Activated T-helper 1 cell treated with Interleukin-2 at 50 U/mL for 16 hours (primary cell): Measurements from ENCODE around the gene CCDC174.
A peak's percentile ranks its signal among the peaks of the same experiment; 100 is the strongest.
"Not testable (repeated sequence)": the region's sequence is repeated elsewhere in the genome, so short reads cannot be mapped to it uniquely, and the experiment has no call there.

Experiments
- DNase-seq: peaks from one replicate; pipeline ENCODE4 v3.0.0-alpha.2; 2020; ENCODE audit warnings: low read depth

Gene CCDC174

DNA sequence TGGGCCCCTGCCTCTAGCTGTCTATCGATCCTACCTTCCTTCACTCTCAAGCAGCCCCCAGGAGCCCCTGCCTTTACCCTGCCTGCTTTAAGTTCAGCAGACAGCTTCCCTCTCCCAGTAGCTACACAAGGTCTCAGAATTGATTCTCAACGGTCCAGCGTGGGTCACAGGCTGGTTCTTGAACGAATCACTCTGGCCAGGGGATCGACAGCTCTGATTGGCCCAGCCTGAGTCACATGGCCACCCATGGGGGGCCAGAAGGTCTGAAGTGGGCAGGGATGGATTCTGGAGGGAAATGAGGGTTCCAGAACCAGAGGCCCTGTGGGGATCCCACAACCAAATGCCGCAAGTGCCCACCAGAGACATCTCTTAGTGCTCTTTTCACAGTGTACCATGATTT lies 23.7 kb upstream of the CCDC174 start:
- DNase-seq: no peak

DNA sequence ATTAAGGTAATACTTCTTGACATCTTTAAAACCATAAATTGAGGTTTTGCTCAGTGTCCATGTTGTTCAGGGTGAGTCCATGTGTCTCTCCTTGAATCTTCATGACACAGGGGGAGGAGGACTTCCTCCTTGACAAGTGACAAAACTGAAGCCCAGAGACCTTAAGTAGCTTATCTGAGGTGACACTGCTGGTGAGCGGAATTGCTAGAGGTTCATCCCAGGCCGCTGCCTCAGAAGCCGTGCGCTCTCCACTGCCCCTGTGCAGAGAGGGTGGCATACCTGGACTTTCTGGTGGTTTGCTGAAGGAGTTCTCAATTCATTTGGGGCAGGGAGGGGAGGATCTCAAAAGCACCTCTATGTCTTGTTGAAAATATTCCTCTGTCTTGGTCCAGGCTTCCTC lies 23.2 kb upstream of the CCDC174 start:
- DNase-seq: no peak

DNA sequence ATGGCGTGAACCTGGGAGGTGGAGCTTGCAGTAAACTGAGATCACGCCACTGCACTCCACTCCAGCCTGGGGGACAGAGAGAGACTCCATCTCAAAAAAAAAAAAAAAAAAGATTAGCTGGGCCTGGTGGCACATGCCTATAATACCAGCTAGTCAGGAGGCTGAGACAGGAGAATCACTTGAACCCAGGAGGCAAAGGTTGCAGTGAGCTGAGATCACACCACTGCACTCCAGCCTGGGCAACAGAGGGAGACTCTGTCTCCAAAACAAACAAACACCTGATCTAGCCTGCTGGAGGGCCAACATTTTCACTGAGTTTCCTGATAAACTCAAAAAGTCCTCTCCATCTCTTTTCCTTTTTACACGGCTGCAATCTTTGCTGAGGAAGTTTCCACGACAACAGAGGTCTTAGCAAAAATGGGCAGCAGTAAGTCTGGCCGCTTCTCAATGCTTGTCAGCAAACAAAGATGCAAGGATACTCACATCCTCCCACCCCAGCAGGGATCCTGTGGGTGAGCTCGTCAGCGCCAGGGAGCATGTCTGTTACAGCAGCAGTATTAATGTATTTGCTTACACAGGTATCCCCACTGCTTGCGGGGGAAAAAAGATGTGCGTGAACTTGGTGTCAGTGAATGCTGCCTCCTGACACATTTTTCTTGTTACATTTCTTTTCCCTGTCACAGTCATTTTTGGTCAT lies 21.0 kb upstream of the CCDC174 start:
- DNase-seq: no peak

DNA sequence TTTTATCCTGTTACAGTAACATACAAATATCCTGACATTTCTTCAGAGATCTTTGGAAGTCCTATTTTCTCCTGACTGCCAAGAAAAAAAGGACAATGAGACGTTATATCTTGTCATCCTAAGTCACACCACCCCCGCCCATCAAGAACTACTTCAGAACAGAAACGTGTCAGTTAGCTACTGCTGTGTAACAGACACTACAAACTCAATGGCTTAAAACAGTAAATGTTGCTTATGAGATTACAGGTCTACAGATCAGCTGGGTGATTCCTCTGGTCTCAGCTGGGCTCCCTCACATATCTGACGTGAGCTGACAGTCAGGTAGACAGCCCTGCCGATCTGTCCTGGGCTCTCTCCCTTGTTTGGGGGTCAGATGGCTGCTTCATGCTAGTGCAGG lies 20.5 kb upstream of the CCDC174 start:
- DNase-seq: no peak

DNA sequence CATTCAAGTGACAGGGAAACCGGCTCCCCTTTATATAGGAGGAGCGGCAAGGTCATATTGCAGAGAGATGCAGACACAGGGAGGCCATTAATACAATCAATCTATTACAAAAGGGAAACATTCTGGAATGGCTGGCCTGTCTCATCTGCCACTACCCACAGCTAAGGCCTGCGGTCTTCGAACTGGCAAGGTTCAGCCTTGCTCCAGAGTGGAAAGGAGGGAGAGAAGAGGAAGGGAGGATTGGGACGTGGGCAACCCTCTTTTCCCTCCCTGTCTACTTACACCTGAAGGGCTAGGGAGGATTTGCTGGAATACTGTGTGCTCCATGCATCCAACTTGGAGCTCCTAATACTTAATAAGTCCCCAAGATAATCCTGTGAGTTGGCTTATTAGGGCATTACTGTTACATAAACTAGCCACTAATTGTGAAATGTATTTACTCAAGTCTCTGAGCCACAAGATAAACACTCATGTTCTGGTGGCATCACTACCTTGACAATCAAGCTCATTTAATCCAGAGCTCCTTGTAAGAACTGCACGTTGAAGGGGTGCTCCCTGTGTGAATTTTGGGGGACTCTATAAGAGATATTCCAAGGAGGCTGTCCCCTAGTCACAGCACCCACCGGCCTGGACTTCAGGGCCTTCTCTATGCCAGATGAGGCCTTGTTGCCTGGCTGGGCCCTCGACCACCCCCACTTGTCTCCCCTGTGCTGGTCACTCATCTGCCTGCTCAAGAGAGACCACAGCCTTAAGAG lies 19.7 kb upstream of the CCDC174 start:
- DNase-seq: no peak

DNA sequence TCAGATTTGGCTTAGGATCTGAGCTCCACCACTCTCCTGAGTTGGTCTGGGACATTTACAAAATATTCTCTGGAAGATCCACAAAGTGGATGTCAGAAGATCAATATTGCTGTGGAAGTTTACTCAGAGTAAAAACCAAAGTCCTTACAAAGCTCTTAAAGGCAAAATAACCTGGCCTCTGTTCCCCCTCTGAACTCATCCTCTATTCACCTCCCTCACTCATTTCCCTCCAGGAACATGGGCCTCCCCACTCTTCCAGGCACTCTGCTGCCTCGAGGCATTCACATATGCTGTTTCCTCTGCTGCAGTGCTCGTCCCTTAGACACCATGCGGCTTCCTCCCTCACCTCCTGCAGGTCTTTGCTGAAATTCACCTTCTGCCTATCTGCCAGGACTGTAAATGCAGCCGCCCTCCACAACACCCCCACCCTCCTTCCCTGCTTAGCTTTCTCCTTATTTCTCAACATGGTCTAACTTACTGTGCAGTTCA lies 19.1 kb upstream of the CCDC174 start:
- no peak for DNase-seq

DNA sequence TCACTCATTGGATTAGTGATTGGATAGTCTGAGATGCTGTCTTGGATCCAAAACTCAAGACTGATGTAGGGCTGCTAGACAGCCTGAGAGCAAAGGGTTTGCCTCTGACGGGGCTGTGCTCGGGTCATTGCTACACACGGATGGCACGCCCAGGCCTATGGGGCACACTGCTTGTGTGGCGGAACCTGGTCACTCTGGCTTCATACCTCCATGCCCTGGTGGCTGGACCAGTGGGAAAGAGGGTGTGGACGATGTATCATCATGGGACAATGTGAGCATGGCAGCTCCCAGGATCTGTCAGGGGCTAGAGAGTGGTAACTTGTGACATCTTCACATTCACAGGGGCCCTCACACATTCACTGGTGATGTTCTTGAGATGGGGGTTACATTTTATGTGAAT lies 18.1 kb upstream of the CCDC174 start:
- DNase-seq: no peak

DNA sequence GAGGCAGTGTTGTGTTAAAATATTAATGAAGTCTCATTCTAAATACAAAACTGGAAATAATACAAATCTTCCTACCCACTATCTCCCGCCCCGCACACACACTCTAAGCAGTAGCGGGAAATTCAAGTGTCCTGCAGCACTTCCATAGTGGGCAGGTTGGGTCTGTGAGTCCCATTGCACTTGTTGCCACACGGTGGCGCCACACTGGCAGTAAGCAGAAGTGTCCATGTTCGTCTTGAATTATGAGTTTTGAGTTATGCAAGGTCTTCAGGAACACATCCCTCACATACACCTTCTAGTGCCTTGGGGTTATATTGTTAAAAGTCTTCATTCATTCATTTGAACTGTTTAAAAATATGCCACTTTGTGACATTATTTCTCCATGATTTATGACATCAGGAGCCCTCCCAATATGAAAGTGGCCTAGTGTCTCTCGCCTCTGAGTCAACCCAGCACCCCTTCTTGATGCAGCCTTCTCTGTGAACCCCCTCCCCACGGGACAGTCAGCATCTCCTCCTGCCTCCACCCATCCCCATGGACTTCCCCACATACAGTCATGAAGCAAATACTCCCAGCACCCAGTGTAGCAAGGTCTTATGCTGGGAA lies 17.6 kb upstream of the CCDC174 start:
- DNase-seq: peak; percentile 27

DNA sequence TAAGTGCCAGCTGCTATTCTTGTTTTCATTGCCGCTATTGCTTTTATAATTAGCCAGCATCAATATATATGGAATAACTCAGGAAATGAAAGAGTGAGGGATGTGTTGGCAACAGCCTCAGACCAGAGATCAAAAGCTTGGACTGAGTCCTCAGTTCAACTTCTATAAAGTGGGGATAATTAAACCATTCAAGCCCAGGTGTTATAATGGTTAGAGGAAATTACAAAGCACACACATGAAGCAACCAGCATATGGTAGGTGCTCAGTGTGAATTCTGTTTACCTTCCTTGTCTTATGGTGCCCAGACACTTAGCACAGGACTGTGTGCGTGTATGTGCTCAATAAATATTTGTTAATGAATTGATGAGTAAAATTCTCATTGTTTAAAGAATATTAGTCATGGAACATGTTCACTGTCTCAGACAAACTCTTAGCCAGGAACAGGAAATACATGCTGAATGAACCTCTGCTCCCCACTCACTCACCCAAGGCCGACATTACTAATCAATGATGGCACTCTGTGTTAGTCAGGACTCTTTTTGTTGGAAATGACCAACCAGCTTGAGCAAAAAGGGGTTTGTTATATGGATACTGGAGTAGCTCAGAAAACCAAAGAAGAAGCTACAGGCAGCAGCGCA lies 16.7 kb upstream of the CCDC174 start:
- no peak for DNase-seq

DNA sequence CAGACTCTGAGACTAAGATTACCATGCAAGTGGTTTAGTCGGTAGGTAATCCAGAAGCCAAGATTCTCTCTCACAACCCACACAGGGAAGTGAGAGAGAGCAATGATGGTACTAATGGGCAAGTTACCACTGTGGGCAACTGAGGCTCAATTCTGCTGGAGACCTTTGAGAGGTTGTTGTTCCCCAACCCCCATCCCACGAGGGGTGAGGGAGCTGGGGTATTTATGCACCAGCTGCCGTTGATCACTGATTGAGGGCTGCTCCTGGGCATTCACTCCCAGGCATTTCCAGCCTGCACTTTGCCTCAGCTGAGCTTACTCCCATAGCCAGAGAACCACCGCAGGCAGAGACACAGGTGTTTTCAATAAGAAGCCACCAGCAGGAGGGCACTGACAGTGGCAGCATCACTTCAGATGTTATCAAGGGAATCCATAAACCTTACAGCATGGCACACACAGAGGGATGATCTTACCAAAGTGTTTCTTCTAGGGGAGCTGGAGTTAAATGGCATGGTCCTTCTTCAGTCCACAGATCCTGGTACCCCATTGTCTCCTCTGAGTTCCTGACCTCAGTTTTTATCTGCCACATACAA lies 15.0 kb upstream of the CCDC174 start:
- no peak for DNase-seq

DNA sequence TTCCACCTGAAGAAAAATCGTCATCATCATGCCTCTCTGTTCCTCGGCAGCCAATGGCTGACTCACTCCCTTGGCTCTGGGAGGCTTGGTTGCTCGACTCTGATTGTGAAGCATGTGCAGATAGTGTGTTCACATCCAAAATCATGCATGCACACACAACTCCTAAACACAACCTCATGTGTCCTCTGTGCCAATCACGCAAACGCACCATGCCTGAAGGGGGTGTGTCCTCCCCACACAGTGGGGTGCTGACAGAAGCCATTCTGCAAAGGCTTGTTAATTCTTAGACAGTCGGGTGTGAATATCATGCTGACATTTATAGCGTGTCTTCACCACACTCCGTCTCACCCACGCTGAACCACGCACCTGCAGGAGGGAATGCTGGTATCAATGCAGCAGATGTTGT lies 11.4 kb upstream of the CCDC174 start:
- no peak for DNase-seq

DNA sequence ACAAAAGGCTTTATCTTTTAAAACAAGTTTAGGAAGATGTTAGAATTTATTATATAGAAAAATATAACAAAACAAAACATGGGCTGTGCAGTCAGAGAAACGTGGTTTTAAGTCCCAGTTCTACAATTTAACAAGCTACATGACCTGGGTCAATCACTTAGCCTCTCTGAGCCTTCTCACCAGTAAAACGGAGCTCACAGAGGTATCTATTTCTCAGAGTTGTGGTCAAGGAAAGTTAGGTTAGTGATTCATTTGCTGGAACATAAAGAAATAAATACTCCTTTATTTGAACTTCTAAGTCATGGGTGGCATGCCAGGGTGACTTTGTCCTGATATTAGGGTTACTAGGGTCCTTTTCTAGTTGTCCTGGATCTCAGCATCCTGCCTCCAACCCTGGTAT lies 10.8 kb upstream of the CCDC174 start:
- DNase-seq: no peak

DNA sequence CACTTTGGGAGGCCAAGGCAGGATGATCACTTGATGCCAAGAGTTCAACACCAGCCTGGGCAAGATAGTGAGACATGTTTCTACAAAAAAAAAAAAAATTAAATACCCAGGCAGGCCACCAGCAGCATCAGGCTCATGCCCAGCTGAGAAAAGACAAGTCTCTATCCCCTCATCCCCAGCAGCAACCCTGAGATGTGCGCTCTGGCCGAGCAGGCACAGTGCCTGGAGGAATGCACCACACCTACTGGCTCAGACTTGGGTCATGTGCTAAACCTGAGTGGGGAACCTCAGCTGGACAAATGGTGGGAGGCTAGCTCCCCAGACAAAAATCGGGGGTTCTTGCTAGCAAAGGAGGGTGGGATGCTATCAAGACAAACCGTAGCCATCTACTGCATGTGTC lies 10.2 kb upstream of the CCDC174 start:
- DNase-seq: no peak

DNA sequence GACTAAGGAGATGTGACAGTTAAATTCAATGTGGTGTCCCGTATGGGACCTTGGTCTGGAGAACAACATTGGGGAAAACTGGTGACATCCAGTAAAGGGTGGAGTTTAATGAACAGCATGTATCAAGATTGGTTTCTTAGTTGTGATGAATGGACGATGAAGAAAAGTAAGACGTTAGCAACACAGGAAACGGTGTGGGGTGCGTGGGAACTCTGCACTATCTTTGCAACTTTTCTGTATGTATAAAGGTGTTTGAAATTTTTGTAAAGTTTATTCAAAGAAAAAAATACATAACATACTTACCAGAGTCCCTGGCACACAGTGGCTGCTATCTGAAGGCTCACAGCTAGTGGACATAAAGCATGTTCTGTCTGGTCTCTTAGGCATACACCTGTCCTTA lies 6.1 kb upstream of the CCDC174 start:
- no peak for DNase-seq

DNA sequence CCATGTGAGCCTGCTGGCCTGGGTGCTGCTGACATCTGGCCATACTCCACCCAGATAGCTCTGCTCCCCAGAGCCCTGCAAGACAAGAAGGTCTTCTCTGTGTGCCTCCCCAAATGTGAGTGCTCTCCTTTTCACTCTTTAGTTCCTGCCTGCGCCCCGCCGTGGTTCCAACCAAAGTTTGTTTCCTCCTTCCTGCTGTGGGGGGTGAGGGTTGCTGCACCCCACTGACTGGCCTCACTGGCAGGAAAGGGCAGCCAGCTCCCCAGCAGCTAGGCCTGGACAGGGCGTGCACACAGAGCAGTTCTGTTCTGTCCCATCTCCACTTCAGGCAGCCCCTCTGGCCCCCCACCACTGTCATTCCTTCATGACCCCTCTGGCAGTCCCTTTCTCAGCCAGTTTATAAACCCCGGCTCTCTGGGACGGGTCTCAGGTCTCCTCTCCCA lies 5.4 kb upstream of the CCDC174 start:
- no peak for DNase-seq

DNA sequence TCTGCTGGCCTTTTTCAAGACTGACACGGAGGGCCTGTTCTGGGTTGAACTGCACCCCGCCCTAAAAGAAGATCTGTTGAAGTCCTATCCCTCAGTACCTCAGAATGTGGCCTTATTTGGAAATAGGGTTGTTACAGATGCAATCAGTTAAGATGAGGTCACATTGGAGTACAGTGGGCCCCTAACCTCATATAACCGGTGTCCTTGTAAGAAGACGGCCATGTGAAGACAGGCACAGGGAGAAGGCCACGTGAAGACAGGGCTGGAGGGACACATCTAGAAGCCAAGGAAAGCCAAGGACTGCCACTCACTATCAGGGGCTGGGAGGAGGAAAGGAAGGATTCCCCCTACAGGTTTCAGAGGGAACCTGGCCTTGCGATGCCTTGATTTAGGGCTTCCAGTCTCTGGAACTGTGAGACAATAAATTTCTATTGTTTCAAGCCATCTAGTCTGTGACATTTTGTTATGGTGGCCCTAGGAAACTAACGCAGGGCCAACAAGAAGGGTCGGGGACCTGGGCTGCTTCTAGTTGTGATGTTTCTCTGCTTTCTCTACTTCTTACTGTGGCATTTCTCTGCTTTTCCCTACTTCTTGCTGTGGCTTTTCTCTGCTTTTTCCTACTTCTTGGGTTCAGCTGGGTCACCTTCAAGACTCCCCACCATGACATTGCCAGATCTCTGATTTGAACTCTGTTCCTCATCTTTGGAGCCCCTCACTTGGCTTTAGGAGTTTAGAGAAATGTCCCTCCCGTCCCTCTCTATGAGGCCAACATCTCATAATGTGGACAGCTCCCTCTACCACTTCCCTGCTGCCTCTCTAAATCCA lies 4.8 kb upstream of the CCDC174 start:
- no peak for DNase-seq

DNA sequence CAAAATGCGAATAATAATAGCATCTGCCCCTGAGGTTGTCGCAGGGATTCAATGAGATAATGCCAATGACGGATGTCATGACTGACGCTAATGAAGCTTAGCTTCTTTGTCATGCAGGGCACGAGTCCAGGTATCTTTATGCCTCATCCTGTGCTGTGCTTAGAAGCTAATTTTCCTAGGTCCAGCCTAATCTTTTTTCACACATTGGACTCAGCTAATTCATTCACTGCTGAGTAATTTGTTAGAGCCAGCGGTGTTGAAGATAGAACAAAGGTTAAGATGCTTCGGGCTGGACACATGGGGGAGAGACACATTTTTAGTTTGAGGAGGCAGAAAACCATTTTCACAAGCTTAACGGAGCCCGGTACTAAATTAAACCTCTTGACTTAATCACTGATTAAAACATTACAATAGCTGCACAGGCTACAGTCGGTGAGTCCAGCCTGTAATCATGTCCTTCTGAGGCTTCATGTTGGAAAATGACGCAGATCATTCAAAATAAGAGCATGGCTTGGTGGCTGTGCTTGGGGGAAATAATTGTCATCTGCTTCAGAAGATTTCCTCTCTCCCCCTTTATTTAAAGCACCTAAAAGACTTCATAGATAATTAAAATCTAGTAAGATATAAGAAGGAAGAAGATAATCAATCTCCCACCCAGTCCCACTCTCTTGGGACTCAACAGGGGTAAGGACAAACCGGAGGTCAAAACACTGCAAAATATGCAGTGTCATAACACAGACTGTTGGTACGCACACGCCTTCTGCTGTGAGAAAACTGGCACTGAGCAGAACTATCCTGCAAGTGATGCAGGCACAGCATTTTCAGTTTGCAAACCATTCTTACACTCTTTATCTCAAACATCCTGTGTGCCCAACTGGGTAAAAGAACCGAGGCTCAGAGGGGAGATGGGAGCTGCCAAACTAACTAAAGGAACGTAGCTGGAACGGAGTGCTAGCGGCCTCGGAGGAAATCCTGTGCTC lies 3.3 kb upstream of the CCDC174 start:
- DNase-seq: no peak

DNA sequence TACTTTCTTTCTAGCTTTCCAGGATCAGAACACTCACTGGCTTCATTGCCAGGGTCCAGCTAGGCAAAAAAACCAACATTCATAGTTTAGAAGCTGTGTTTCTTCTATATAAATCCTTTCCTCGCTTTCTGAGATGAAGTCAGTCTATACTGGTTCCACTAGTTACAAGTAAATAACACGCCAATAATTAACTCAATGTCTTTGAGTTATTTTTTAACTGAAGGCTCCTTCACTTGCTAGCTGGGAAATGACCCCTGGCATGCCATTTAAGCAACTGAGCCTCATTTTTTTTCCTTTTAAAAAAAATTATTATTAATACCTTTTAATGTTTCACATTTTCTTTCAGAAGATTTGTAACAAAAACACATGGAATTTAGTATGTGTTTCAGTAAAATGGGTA lies 2.1 kb upstream of the CCDC174 start:
- DNase-seq: no peak

DNA sequence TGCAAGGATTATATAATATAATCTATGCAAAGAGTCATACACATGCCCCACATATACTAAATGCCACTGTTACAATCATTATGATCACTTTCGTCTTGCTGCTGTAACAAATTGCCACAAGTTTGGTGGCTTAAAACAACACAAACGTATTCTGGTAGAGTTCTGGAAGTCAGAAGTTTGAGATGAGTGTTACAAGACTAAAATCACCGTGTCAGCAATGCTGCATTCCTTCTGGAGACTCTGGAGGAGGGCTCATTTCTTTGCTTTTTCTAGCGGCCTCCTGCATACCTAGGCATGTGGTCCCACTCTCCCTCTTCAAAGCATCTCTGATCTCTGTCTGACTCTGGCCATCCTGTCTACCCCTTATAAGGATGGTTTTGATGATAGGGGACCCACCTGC lies 1.4 kb upstream of the CCDC174 start:
- no peak for DNase-seq

DNA sequence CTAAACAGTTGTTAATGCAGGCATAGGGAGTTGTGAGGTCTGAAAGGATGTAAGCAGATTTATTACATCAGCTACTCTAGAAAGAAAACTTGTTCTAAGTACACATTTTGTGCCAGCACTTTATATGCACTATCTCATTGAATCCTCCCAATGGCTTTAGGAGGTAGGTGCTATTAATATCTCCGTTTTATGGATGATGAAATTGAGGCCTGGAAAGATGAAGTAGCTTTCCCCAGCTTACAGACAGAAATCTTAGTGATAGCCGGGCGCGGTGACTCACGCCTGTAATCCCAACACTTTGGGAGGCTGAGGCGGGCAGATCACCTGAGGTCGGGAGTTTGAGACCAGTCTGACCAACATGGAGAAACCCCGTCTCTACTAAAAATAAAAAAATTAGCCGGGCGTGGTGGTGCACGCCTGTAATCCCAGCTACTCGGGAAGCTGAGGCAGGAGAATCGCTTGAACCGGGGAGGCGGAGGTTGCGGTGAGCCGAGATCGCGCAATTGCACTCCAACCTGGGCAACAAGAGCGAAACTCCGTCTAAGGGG lies 872 bp downstream of the CCDC174 start:
- not testable (repeated sequence) for DNase-seq
